Measurements from ENCODE around the gene AP1G2. TPM values are rescaled to one million over a fixed set of nuclear protein-coding genes. Genes with fewer than 3 reads are reported as not detected.

Gene AP1G2
- total and polyA plus RNA-seq, 2 of the 13 experiments (the other 11 are each of a cell fraction or from before 2014, with no cell fraction given) = 96.9 to 611 TPM

DNA sequence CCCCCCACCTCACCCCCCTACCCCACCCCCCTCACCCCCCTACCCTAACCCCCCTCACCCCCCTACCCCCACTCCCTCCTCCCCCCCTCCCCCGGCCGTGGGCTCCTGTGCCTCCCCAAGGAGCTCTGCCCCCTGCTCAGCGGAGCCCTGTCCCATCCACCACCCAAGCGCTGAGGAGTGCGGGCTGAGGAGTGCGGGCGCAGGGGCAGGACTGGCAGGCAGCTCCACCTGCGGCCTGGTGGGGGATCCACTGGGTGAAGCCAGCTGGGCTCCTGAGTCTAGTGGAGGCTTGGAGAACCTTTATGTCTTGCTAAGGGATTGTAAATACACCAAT, 13.3 kb upstream of the AP1G2 start (continued):
- peak; percentile 75 for TF ChIP-seq ZBTB38 (CRISPR knock-in tag; IDR thresholded peaks at IDR 0.05)
- TF ChIP-seq, protein P1, sequence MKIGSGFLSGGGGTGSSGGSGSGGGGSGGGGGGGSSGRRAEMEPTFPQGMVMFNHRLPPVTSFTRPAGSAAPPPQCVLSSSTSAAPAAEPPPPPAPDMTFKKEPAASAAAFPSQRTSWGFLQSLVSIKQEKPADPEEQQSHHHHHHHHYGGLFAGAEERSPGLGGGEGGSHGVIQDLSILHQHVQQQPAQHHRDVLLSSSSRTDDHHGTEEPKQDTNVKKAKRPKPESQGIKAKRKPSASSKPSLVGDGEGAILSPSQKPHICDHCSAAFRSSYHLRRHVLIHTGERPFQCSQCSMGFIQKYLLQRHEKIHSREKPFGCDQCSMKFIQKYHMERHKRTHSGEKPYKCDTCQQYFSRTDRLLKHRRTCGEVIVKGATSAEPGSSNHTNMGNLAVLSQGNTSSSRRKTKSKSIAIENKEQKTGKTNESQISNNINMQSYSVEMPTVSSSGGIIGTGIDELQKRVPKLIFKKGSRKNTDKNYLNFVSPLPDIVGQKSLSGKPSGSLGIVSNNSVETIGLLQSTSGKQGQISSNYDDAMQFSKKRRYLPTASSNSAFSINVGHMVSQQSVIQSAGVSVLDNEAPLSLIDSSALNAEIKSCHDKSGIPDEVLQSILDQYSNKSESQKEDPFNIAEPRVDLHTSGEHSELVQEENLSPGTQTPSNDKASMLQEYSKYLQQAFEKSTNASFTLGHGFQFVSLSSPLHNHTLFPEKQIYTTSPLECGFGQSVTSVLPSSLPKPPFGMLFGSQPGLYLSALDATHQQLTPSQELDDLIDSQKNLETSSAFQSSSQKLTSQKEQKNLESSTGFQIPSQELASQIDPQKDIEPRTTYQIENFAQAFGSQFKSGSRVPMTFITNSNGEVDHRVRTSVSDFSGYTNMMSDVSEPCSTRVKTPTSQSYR (CRISPR knock-in tag; IDR thresholded peaks at IDR 0.05; ENCODE audit: borderline replicate concordance) = peak; percentile 35; the same call in 1 of the 2 replicates
- no peak for TF ChIP-seq SOX13 (IDR thresholded peaks at IDR 0.05)
- TF ChIP-seq SOX13 (CRISPR knock-in tag; conservative IDR thresholded peaks at IDR 0.05 in 1 of 2, IDR thresholded peaks at IDR 0.05 in 1 of 2) = peak in 1 of 2 experiments; percentile 36; a peak in 1 of 4 replicates
- TF ChIP-seq ZNF672 (CRISPR knock-in tag; IDR thresholded peaks at IDR 0.05) = no peak
- TF ChIP-seq ZFX (CRISPR knock-in tag; IDR thresholded peaks at IDR 0.05; ENCODE audit: low read depth) = peak; percentile 51; the same call in 1 of the 2 replicates
- TF ChIP-seq, protein P2, sequence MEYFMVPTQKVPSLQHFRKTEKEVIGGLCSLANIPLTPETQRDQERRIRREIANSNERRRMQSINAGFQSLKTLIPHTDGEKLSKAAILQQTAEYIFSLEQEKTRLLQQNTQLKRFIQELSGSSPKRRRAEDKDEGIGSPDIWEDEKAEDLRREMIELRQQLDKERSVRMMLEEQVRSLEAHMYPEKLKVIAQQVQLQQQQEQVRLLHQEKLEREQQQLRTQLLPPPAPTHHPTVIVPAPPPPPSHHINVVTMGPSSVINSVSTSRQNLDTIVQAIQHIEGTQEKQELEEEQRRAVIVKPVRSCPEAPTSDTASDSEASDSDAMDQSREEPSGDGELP (IDR thresholded peaks at IDR 0.05; ENCODE audit: borderline replicate concordance, low read depth) = peak; percentile 91
- TF ChIP-seq ZNF350 (CRISPR knock-in tag; IDR thresholded peaks at IDR 0.05; ENCODE audit: borderline replicate concordance, low read depth) = no peak
- 0 out of 2 replicates have a peak, but pooled peaks have one; percentile 0 for TF ChIP-seq TGIF2 (CRISPR knock-in tag; IDR thresholded peaks at IDR 0.05)
- TF ChIP-seq FIP1L1 (IDR thresholded peaks at IDR 0.05; ENCODE audit: borderline replicate concordance, insufficient read depth, low read depth, low read length) = peak; percentile 93; the same call in 1 of the 2 replicates
- peak; percentile 39; the same call in 1 of the 2 replicates for TF ChIP-seq KDM4B (CRISPR knock-in tag; IDR thresholded peaks at IDR 0.05)
- TF ChIP-seq, protein P3, sequence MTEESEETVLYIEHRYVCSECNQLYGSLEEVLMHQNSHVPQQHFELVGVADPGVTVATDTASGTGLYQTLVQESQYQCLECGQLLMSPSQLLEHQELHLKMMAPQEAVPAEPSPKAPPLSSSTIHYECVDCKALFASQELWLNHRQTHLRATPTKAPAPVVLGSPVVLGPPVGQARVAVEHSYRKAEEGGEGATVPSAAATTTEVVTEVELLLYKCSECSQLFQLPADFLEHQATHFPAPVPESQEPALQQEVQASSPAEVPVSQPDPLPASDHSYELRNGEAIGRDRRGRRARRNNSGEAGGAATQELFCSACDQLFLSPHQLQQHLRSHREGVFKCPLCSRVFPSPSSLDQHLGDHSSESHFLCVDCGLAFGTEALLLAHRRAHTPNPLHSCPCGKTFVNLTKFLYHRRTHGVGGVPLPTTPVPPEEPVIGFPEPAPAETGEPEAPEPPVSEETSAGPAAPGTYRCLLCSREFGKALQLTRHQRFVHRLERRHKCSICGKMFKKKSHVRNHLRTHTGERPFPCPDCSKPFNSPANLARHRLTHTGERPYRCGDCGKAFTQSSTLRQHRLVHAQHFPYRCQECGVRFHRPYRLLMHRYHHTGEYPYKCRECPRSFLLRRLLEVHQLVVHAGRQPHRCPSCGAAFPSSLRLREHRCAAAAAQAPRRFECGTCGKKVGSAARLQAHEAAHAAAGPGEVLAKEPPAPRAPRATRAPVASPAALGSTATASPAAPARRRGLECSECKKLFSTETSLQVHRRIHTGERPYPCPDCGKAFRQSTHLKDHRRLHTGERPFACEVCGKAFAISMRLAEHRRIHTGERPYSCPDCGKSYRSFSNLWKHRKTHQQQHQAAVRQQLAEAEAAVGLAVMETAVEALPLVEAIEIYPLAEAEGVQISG (CRISPR knock-in tag; IDR thresholded peaks at IDR 0.05) = peak; percentile 43; the same call in 1 of the 2 replicates
- TF ChIP-seq, protein P4, sequence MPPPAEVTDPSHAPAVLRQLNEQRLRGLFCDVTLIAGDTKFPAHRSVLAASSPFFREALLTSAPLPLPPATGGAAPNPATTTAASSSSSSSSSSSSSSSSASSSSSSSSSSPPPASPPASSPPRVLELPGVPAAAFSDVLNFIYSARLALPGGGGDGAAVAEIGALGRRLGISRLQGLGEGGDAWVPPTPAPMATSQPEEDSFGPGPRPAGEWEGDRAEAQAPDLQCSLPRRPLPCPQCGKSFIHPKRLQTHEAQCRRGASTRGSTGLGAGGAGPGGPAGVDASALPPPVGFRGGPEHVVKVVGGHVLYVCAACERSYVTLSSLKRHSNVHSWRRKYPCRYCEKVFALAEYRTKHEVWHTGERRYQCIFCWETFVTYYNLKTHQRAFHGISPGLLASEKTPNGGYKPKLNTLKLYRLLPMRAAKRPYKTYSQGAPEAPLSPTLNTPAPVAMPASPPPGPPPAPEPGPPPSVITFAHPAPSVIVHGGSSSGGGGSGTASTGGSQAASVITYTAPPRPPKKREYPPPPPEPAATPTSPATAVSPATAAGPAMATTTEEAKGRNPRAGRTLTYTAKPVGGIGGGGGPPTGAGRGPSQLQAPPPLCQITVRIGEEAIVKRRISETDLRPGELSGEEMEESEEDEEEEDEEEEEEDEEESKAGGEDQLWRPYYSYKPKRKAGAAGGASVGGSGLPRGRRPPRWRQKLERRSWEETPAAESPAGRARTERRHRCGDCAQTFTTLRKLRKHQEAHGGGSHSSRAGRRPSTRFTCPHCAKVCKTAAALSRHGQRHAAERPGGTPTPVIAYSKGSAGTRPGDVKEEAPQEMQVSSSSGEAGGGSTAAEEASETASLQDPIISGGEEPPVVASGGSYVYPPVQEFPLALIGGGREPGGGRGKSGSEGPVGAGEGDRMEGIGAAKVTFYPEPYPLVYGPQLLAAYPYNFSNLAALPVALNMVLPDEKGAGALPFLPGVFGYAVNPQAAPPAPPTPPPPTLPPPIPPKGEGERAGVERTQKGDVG (CRISPR knock-in tag; IDR thresholded peaks at IDR 0.05; ENCODE audit: borderline replicate concordance) = 0 out of 2 replicates have a peak, but pooled peaks have one; percentile 28
- TF ChIP-seq ZNF749 (CRISPR knock-in tag; IDR thresholded peaks at IDR 0.05; ENCODE audit: borderline replicate concordance) = 0 out of 2 replicates have a peak, but pooled peaks have one; percentile 1
- TF ChIP-seq MZF1 (CRISPR knock-in tag; IDR thresholded peaks at IDR 0.05; ENCODE audit: borderline replicate concordance) = no peak
- TF ChIP-seq HNRNPK (IDR thresholded peaks at IDR 0.05; ENCODE audit: low read depth, low read length, poor library complexity, severe bottlenecking) = peak; percentile 99
- TF ChIP-seq AHR (CRISPR knock-in tag; IDR thresholded peaks at IDR 0.05) = peak; percentile 22; the same call in 1 of the 2 replicates
- TF ChIP-seq, protein P5, sequence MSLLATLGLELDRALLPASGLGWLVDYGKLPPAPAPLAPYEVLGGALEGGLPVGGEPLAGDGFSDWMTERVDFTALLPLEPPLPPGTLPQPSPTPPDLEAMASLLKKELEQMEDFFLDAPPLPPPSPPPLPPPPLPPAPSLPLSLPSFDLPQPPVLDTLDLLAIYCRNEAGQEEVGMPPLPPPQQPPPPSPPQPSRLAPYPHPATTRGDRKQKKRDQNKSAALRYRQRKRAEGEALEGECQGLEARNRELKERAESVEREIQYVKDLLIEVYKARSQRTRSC (CRISPR knock-in tag; IDR thresholded peaks at IDR 0.05; ENCODE audit: low read depth) = 0 out of 2 replicates have a peak, but pooled peaks have one; percentile 30
